Liver (tissue), 9 donors: Measurements from ENCODE around the gene ASIC1. TPM values are rescaled to one million over a fixed set of nuclear protein-coding genes. Genes with fewer than 3 reads are reported as not detected.

Experiments
- DNase-seq: peaks from one replicate; pipeline ENCODE4 v3.0.0-alpha.2; 2017; ENCODE audit warnings: low spot score
- H3K27ac ChIP-seq, 2 donors: one replicate each; pipeline ENCODE4 v1.7.0; 2013; ENCODE audit warnings: inconsistent platforms in 2 of 2, low read length in 2 of 2, control low read depth in 1 of 2, low read depth in 1 of 2, mild to moderate bottlenecking in 1 of 2
- H3K27me3 ChIP-seq, 4 donors: one replicate each; pipeline versions ENCODE4 v1.6.1 to v1.7.0; 2013; ENCODE audit warnings: low read length in 3 of 4, inconsistent platforms in 1 of 4, mild to moderate bottlenecking in 1 of 4, moderate library complexity in 1 of 4; ENCODE audit not compliant: control insufficient read depth in 4 of 4, insufficient read depth in 4 of 4
- H3K36me3 ChIP-seq, 4 donors: one replicate each; pipeline versions ENCODE4 v1.6.1 to v1.7.0; 2013; ENCODE audit warnings: low read length in 3 of 4, mild to moderate bottlenecking in 3 of 4, low read depth in 1 of 4, moderate library complexity in 1 of 4; ENCODE audit not compliant: control insufficient read depth in 4 of 4, insufficient read depth in 3 of 4
- H3K4me1 ChIP-seq, 4 donors: one replicate each; pipeline versions ENCODE4 v1.6.1 to v1.7.0; 2013; ENCODE audit warnings: low read length in 3 of 4, mild to moderate bottlenecking in 3 of 4, moderate library complexity in 1 of 4; ENCODE audit not compliant: control insufficient read depth in 4 of 4, insufficient read depth in 4 of 4
- H3K4me3 ChIP-seq, 3 donors: one replicate each; pipeline versions ENCODE4 v1.6.1 to v1.7.0; 2013; ENCODE audit warnings: low read length in 3 of 3, control low read depth in 1 of 3, low read depth in 1 of 3, mild to moderate bottlenecking in 1 of 3
- H3K9ac ChIP-seq, 2 donors: one replicate each; pipeline ENCODE4 v1.7.0; 2013; ENCODE audit warnings: low read length in 2 of 2, mild to moderate bottlenecking in 2 of 2, moderate library complexity in 2 of 2, control low read depth in 1 of 2, low read depth in 1 of 2
- H3K9me3 ChIP-seq, 4 donors: one replicate each; pipeline versions ENCODE4 v1.6.1 to v1.7.0; 2013; ENCODE audit warnings: low read length in 3 of 4; ENCODE audit not compliant: control insufficient read depth in 4 of 4
- FOXA1 ChIP-seq: IDR thresholded peaks from 2 replicates; pipeline ENCODE4 v1.6.1; 2016; ENCODE audit warnings: antibody characterized with exemption
- FOXA2 ChIP-seq: IDR thresholded peaks from 2 replicates; pipeline ENCODE4 v1.6.1; 2016; ENCODE audit warnings: antibody characterized with exemption
- GABPA ChIP-seq, 2 donors: IDR thresholded peaks in 1 of 2; conservative IDR thresholded peaks in 1 of 2; 2 replicates each; pipeline ENCODE4 v1.6.1; 2016; ENCODE audit warnings: antibody characterized with exemption in 2 of 2, mild to moderate bottlenecking in 1 of 2, moderate library complexity in 1 of 2
- HNF4A ChIP-seq, 2 donors: conservative IDR thresholded peaks; 2 replicates each; pipeline ENCODE4 v1.6.1; 2016; ENCODE audit warnings: antibody characterized with exemption in 2 of 2, mild to moderate bottlenecking in 2 of 2
- HNF4G ChIP-seq: IDR thresholded peaks from 2 replicates; pipeline ENCODE4 v1.6.1; 2016; ENCODE audit warnings: antibody characterized with exemption
- JUND ChIP-seq, 2 donors: IDR thresholded peaks; 2 replicates each; pipeline ENCODE4 v1.6.1; 2016; ENCODE audit warnings: antibody characterized with exemption in 2 of 2
- NR2F2 ChIP-seq: IDR thresholded peaks from 2 replicates; pipeline ENCODE4 v1.6.1; 2016; ENCODE audit warnings: antibody characterized with exemption
- RAD21 ChIP-seq, 2 donors: IDR thresholded peaks; 2 replicates each; pipeline ENCODE4 v1.6.1; 2016; ENCODE audit warnings: antibody characterized with exemption in 2 of 2, mild to moderate bottlenecking in 2 of 2
- RXRA ChIP-seq, 2 donors: IDR thresholded peaks; 2 replicates each; pipeline ENCODE4 v1.6.1; 2017 to 2018; ENCODE audit warnings: antibody characterized with exemption in 2 of 2, mild to moderate bottlenecking in 1 of 2
- SP1 ChIP-seq: IDR thresholded peaks from 2 replicates; pipeline ENCODE4 v1.6.1; 2018; ENCODE audit warnings: antibody characterized with exemption, mild to moderate bottlenecking
- TAF1 ChIP-seq: conservative IDR thresholded peaks from 2 replicates; pipeline ENCODE4 v1.6.1; 2016; ENCODE audit warnings: antibody characterized with exemption, mild to moderate bottlenecking
- YY1 ChIP-seq: IDR thresholded peaks from 2 replicates; pipeline ENCODE4 v1.6.1; 2016; ENCODE audit warnings: antibody characterized with exemption, mild to moderate bottlenecking
- ZBTB33 ChIP-seq: IDR thresholded peaks from 2 replicates; pipeline ENCODE4 v1.6.1; 2016; ENCODE audit warnings: antibody characterized with exemption
- WGBS: extraction: QIAGEN DNeasy Blood & Tissue Kit; methylation state at CpG from one replicate; pipeline ENCODE4 v1.1.7; 2013; 5-methylcytosine and 5-hydroxymethylcytosine counted together
- polyA plus RNA-seq, 2 donors: library from polyadenylated mRNA; stranded (reverse) in 1 of 2; unstranded in 1 of 2; fragments of 200-250 nt in 1 of 2; fragments of >200 nt in 1 of 2; fragmentation: Nextera tagmentation in 1 of 2; extraction: Ambion mirVana in 1 of 2; gene quantifications; one replicate each; pipeline versions ENCODE4 v1.2.1 to v1.2.3, GENCODE V29; 2013 to 2015
- total RNA-seq, 2 donors: library from RNA; depleted of rRNA; stranded (reverse); fragments of >200 nt; gene quantifications; one replicate each; pipeline ENCODE4 v1.2.3, GENCODE V29; 2014
- TF ChIP-seq, protein P1 (sequence below): IDR thresholded peaks from 2 replicates; pipeline ENCODE4 v1.6.1; 2016; ENCODE audit warnings: antibody characterized with exemption
- TF ChIP-seq, protein P2 (sequence below): fragments of 150-350 bp; IDR thresholded peaks from 2 replicates; pipeline ENCODE4 v1.5.1; 2017; ENCODE audit warnings: improper control_type of control experiment, low read depth, low read length; ENCODE audit not compliant: missing input control
- TF ChIP-seq, protein P3 (sequence below): IDR thresholded peaks from 2 replicates; pipeline ENCODE4 v1.6.1; 2016; ENCODE audit warnings: antibody characterized with exemption
- TF ChIP-seq, protein P4 (sequence below): IDR thresholded peaks from 2 replicates; pipeline ENCODE4 v1.6.1; 2016; ENCODE audit warnings: antibody characterized with exemption, mild to moderate bottlenecking
- donor health status: healthy.
- donor health status: healthy.
- donor health status: healthy.
- donor health status: healthy.
- donor health status: healthy.

Gene ASIC1
- total and polyA plus RNA-seq, 4 donors = 0.05 to 0.08 (median 0.06) TPM; not detected in 1

- peak; percentile 86 for TF ChIP-seq ZBTB33
- TF ChIP-seq NR2F2 = peak; percentile 51
- peak; percentile 99 to 100 for TF ChIP-seq HNF4A (conservative IDR thresholded peaks at IDR 0.05)
- peak; percentile 70 for TF ChIP-seq TAF1
- TF ChIP-seq GABPA (IDR thresholded peaks at IDR 0.05 in 1 of 2, conservative IDR thresholded peaks at IDR 0.05 in 1 of 2) = peak in 1 of 2 donors; percentile 38
Observed at GRCh38 chr12:50102646-50103309, 45.4 kb downstream of the ASIC1 start (continued).

DNA sequence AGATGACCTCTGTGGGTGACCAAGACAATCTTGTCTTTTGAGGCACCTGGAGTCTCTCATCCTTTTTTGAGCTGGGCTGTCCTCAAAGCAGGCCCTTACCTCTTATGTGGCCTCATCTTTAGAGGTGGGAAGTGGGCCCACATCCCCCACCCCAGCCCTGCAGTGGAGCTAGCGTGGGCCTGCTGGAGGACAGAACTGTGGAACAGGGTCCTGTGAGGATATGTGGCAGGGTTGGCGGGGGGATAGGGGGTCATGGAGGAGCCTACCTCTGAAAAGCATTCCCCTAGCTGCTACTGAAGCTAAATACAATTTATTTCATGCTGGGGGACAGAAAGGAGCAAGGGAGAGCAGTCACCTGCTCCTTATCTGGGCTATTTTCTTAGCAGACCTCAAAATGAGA is 46.0 kb downstream of the ASIC1 start:
- DNase-seq = no peak
- TF ChIP-seq HNF4A (conservative IDR thresholded peaks at IDR 0.05) (no peak), TAF1 (no peak), HNF4G (no peak), ZBTB33 (no peak), YY1 (no peak), RAD21 (IDR thresholded peaks at IDR 0.05) (no peak), JUND (IDR thresholded peaks at IDR 0.05) (no peak), FOXA1 (no peak), SP1 (no peak), GABPA (IDR thresholded peaks at IDR 0.05 in 1 of 2, conservative IDR thresholded peaks at IDR 0.05 in 1 of 2) (no peak), NR2F2 (no peak), FOXA2 (no peak), RXRA (IDR thresholded peaks at IDR 0.05) (no peak)
- TF ChIP-seq, protein P1, sequence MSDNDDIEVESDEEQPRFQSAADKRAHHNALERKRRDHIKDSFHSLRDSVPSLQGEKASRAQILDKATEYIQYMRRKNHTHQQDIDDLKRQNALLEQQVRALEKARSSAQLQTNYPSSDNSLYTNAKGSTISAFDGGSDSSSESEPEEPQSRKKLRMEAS = no peak
- TF ChIP-seq, protein P2, sequence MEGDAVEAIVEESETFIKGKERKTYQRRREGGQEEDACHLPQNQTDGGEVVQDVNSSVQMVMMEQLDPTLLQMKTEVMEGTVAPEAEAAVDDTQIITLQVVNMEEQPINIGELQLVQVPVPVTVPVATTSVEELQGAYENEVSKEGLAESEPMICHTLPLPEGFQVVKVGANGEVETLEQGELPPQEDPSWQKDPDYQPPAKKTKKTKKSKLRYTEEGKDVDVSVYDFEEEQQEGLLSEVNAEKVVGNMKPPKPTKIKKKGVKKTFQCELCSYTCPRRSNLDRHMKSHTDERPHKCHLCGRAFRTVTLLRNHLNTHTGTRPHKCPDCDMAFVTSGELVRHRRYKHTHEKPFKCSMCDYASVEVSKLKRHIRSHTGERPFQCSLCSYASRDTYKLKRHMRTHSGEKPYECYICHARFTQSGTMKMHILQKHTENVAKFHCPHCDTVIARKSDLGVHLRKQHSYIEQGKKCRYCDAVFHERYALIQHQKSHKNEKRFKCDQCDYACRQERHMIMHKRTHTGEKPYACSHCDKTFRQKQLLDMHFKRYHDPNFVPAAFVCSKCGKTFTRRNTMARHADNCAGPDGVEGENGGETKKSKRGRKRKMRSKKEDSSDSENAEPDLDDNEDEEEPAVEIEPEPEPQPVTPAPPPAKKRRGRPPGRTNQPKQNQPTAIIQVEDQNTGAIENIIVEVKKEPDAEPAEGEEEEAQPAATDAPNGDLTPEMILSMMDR = no peak
- TF ChIP-seq, protein P3, sequence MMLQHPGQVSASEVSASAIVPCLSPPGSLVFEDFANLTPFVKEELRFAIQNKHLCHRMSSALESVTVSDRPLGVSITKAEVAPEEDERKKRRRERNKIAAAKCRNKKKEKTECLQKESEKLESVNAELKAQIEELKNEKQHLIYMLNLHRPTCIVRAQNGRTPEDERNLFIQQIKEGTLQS = no peak
- TF ChIP-seq, protein P4, sequence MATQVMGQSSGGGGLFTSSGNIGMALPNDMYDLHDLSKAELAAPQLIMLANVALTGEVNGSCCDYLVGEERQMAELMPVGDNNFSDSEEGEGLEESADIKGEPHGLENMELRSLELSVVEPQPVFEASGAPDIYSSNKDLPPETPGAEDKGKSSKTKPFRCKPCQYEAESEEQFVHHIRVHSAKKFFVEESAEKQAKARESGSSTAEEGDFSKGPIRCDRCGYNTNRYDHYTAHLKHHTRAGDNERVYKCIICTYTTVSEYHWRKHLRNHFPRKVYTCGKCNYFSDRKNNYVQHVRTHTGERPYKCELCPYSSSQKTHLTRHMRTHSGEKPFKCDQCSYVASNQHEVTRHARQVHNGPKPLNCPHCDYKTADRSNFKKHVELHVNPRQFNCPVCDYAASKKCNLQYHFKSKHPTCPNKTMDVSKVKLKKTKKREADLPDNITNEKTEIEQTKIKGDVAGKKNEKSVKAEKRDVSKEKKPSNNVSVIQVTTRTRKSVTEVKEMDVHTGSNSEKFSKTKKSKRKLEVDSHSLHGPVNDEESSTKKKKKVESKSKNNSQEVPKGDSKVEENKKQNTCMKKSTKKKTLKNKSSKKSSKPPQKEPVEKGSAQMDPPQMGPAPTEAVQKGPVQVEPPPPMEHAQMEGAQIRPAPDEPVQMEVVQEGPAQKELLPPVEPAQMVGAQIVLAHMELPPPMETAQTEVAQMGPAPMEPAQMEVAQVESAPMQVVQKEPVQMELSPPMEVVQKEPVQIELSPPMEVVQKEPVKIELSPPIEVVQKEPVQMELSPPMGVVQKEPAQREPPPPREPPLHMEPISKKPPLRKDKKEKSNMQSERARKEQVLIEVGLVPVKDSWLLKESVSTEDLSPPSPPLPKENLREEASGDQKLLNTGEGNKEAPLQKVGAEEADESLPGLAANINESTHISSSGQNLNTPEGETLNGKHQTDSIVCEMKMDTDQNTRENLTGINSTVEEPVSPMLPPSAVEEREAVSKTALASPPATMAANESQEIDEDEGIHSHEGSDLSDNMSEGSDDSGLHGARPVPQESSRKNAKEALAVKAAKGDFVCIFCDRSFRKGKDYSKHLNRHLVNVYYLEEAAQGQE = no peak
- Histone ChIP-seq H3K4me3 (no peak overlapping the region), H3K36me3 (peaks cover 0 to 21% (median 17%) of the 10 kb centered on the region in 4 donors), H3K9ac (peak overlapping the region in 1 of 2 donors; percentile 59), H3K4me1 (peaks cover 11 to 73% (median 52%) of the 10 kb centered on the region in 4 donors), H3K27me3 (no peaks in the 10 kb centered on the region), H3K9me3 (no peaks in the 10 kb centered on the region), H3K27ac (peak overlapping the region; percentile 84 to 94)
- WGBS = 92% methylated on average over 2 of the region's 2 CpGs
